ENCODE data around the gene ITIH4.
"Not testable (repeated sequence)": the region's sequence is repeated elsewhere in the genome, so short reads cannot be mapped to it uniquely, and the experiment has no call there.

ITIH4 gene

GRCh38 chr3:52787246-52787645 is 43.2 kb downstream of the ITIH4 start:
- in situ Hi-C loops (cut with MboI; ENCODE audit: low sequenced_read_pairs) = no loop called here

DNA sequence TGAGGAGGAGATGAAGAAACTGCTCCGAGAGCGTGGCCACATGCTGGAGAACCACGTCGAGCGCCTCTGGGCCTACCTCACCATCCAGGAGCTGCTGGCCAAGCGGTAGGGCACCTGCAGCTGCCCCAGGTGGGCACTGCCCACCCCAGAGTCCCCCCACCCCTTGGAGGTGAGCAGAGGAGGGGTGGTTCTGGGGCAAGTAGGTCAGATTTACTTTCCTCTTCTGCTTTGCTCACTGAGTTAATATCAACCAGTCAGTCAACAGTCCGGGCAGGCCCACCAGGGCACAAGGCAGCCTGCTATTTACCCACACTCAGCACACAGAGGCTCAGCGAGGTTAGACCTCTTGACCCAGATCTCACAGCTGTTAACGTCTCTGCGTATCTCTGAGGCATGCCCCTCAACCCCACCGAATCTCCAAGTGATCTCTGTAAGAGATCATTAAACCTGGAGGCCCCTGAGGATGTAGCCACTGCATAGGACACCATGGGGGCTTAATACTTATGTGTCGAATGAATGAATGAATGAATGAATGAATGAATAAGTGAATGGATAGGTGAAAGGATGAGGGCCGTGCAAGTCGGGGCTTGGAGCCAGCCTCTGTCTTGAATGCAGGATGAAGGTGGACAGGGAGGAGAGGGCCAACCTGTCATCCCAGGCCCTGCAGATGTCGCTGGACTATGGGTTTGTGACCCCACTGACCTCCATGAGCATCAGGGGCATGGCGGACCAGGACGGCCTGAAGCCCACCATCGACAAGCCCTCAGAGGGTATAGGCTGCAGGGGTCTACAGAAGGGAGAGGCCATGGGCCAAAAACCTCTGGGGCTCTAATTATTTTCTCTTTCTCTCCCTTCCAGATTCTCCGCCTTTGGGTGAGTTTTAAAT is 43.9 kb downstream of the ITIH4 start:
- in situ Hi-C loops (cut with MboI; ENCODE audit: low sequenced_read_pairs) = no loop called here

GRCh38 chr3:52784931-52785590 is 45.4 kb downstream of the ITIH4 start:
- in situ Hi-C loops (cut with MboI; ENCODE audit: low sequenced_read_pairs) = no loop called here

DNA sequence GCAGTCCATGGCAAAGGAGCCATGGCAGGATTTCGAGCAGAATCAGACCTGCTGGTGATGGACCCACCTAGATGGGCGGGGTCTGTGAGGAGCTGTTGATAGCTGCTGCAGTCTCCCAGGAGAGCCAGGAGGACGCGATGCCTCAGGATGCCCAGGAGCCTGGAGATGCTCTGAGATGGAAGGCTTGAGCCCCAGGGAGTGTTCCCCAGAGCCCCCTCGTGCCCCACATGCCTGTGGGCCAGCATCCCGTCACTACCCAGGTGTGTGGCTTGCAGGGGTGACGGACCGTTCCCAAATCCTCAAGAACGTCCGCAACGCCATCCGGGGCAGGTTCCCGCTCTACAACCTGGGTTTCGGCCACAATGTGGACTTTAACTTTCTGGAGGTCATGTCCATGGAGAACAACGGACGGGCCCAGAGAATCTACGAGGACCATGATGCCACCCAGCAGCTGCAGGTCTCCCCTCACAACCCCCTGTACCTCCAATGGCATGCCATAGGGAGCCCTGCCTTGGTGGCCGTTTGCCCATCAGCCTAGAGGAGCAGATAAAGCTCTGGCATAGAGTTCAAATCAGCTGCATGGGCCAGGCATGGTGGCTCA is 46.4 kb downstream of the ITIH4 start:
- in situ Hi-C loops (cut with MboI; ENCODE audit: low sequenced_read_pairs) = no loop called here

- in situ Hi-C loops (cut with MboI; ENCODE audit: low sequenced_read_pairs) = no loop called here
These were observed 47.3 kb downstream of the ITIH4 start for GRCh38 chr3:52783211-52783555.

DNA sequence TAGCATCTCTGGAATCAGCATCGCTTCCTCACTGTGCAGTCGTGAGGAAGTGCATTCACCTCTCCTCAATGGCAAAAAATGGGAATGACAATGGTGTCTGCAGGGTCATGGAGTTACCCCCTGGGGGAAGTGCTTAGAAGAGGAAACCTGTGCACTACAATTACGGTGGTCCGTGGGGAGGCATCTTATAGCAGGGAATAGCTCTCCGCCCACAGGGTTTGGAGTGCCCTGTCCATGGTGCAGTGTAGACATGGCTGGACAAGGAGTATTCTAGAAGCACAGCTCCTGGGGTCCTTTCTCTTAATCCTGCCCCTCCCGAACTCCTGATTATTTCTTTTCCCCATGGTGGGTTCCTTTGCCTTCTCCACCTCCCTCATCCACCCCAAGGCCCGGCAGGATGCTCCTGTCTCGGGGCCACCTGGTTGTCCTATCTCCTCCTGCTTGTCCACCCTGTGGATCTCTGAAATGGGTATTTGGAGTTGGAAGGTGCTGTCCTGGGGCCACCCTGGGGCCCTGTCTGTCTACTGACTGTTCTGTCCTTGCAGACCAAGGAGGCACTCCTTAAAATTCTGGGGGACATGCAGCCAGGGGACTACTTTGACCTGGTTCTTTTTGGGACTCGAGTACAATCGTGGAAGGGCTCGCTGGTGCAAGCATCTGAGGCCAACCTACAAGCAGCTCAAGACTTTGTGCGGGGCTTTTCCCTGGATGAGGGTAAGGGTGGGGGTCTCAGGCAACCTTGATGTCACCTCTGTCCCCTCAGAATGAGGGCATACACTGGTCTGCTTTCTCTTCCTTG is 47.9 kb downstream of the ITIH4 start:
- in situ Hi-C loops (cut with MboI; ENCODE audit: low sequenced_read_pairs) = no loop called here

GRCh38 chr3:52781741-52782140 is 48.7 kb downstream of the ITIH4 start:
- in situ Hi-C loops (cut with MboI; ENCODE audit: low sequenced_read_pairs) = no loop called here

- in situ Hi-C loops (cut with MboI; ENCODE audit: low sequenced_read_pairs) = no loop called here
These were observed 50.5 kb downstream of the ITIH4 start for GRCh38 chr3:52779837-52780585.

DNA sequence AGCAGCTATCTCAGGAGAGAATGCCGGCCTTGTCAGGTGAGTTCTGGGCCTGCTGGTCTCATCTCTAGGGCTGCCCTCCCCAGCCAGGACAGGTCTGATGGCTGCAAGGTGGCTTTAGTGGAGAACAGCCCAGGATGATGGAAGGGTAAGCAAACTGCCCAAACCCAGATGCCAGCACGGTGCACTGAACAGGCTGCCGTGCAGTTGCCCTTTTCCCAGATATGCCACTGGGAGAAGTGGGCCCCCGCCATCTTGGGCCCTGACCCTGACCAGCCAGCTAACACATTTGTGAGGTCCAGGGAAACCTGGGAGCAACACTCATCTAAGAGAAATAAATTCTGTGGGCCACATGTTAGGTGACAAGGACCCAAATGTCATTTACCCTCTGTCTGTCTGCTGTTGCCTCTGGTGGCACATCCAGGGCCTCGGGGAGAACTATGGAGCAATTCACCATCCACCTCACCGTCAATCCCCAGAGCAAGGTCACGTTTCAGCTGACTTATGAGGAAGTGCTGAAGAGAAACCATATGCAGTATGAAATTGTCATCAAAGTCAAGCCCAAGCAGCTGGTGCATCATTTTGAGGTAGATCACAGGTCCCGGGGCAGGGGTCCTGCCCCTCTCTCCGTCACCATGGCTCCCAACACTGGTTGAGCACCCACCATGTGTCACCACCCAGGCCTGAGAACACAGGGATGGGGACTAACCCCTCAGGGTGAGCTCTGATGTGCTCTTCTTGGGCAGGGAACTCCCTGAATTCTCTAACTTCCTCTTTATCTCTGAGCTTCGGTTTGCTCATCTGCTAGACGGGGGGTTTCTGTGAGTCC is 51.2 kb downstream of the ITIH4 start:
- in situ Hi-C loops (cut with MboI; ENCODE audit: low sequenced_read_pairs) = no loop called here

DNA sequence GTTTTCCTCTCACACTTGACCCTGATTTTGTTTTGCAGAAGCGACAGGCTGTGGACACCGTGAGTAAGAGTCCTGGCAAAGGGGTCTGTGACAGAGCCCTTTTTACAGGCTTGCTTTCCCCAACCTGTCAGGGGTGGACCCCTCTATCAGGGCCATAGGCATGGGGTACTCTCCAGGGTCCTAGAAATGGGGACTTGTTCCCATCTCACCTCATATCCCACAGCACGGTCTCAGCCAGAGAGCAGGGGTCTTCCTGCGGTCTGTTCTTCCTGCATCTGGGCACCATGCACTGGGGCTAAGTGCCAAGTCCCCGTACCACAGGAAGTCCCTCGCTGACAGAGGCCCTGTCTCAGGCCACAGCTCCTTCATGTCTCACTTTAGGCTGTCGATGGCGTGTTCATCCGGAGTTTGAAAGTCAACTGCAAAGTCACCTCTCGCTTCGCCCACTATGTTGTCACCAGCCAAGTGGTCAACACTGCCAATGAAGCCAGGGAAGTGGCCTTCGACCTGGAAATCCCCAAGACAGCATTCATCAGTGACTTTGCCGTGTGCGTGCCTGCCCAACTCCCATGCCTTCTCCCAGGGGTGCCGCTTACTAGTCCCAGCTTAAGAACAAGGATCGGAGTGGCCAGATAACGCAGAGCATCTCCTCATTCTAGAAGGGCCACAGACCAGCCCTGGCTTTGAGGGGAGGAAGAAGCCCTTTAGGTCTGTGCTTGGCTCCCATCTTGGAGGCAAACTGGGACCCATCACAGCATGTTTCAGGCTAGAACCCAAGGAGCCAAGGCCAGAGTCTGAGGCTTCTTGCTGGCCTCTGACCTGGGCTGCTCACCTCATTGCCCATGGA is 52.3 kb downstream of the ITIH4 start:
- in situ Hi-C loops (cut with MboI; ENCODE audit: low sequenced_read_pairs) = no loop called here

DNA sequence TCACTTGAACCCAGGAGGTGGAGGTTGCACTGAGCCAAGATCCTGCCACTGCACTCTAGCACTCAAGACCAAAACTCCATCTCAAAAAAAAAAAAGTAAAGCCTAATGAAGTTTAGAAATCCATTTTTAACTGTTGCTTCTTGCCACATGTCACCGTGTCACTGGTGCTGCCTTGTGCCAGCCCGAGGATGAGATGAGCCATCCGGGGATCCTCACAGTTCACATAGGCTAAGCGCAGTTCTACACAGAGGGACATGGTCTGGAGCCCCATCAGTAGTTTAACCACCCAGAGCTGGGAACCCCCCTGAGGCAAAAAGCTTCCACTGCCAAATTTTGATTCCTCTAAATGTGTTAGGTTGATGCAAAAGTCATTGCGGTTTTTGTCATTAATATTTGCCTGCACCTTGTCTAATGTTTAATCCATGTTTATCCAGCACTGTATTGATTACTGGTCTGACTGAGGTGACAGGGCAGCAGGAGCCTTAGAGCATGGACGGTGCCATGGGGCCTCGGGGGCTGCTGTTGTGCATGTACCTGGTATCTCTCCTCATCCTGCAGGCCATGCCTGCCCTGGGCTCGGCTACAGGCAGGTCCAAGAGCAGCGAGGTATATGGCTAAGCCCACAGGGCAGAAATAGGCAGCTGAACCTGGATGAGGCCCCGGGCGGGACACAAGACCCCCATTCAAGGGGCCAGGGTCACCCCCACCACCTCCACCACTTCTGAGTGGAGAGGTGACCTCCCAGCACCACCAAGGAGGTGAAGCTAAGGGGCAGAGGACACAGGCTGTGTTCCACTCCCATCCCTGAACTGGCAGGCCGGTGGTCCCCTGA is 53.1 kb downstream of the ITIH4 start, which contains the start of gene ITIH1:
Gene ITIH1 (plus strand): TSS at position 473 of the 832 bp plus-strand sequence. CDS start 17 bp downstream, at position 490.
- in situ Hi-C loops (cut with MboI; ENCODE audit: low sequenced_read_pairs) = no loop called here

DNA sequence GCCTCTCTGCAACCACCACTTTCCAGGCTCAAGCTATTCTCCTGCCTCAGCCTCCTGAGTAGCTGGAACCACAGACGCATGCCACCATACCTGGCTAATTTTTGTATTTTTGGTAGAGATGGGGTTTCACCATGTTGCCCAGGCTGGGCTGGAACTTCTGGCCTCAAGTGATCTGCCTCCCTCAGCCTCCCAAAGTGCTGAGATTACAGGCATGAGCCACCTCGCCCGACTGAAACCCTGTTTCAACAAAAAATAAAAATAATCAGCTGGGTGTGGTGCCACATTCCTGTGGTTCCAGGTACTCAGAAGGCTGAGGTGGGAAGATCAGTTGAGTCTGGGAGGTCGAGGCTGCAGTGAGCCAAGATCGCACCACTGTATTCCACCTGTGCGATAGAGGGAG is 54.0 kb downstream of the ITIH4 start:
- in situ Hi-C loops (cut with MboI; ENCODE audit: low sequenced_read_pairs) = not testable (repeated sequence)

DNA sequence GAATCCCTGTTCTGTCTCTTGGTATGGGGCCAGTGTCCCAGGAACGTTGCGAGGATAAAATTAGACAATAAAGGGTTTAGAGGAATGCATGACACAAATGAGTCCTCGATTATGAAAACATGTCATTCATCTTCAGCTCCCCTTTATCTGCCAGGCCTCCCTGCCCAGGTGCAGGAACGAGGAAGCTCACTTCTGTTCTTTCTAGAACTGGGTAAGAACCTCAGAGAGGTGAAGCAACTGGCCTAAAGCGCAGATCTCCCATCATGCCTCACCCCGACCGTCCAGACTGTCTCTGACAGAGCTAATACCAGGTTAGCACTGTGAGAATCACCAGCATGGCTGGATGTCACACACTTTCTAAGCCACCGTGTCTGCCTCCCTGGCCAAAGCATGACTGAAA is 54.6 kb downstream of the ITIH4 start:
- in situ Hi-C loops (cut with MboI; ENCODE audit: low sequenced_read_pairs) = no loop called here

DNA sequence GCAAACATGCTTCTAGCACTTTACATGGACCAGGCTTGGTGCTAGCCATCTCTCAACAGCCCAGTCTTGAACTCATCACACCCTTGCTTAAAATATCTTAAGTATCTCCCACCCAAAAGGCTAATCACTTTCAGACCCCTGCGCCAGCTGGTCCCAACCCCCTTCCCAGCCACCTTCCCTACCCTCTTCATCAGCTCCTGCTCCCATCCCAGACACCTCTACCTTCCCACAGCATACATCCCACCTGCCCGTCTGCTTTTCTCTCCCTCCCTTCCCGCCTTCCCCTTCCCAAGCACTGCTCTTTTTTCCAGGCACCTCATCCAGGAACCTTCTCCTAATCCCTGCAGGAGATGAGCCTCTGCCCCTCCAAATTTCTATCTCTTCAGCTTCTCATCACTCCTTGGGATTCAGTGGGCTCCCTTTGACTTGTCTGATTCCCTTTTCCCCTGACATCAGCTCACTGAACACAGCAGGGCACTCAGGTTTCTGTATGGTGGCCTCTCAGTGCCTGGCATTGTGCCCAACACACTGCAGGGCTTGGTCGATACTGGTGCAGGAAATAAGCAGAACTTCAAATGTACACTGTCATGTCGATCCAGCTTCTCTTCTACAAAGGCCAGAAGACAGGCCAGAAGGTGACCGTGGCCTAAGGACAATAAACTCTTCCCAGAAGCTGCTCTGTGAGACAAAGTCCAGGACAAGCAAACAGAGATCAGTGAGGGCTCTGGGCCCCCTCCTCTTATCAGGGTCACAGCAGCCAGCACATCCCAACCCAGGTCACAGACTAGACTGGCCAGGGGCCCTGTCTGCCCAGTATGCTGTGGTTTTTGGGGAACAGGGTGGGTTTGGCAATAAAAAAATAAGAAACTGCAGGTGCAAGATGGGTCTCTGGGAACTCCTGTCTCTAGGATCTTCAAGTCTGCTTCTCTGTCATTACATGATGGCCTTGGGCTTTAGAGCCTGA is 55.3 kb downstream of the ITIH4 start:
- in situ Hi-C loops (cut with MboI; ENCODE audit: low sequenced_read_pairs) = no loop called here

GRCh38 chr3:52774066-52774713 is 56.3 kb downstream of the ITIH4 start:
- in situ Hi-C loops (cut with MboI; ENCODE audit: low sequenced_read_pairs) = no loop called here

All from HL-60/S4 (cell line).